Central memory CD4-positive, alpha-beta T cell (primary cell): Measurements from ENCODE around the gene ZNF429.
"Not testable (repeated sequence)": the region's sequence is repeated elsewhere in the genome, so short reads cannot be mapped to it uniquely, and the experiment has no call there.

Experiments
- DNase-seq: peaks from one replicate; pipeline ENCODE4 v3.0.0; 2022
- total RNA-seq, 3 experiments: gene quantifications; one replicate each; lab custom pipeline; 2026; lab: John Stamatoyannopoulos, UW

The ZNF429 gene
- 5.6 to 20.1 (median 19.7) reads per million in 3 experiments for total RNA-seq

DNA sequence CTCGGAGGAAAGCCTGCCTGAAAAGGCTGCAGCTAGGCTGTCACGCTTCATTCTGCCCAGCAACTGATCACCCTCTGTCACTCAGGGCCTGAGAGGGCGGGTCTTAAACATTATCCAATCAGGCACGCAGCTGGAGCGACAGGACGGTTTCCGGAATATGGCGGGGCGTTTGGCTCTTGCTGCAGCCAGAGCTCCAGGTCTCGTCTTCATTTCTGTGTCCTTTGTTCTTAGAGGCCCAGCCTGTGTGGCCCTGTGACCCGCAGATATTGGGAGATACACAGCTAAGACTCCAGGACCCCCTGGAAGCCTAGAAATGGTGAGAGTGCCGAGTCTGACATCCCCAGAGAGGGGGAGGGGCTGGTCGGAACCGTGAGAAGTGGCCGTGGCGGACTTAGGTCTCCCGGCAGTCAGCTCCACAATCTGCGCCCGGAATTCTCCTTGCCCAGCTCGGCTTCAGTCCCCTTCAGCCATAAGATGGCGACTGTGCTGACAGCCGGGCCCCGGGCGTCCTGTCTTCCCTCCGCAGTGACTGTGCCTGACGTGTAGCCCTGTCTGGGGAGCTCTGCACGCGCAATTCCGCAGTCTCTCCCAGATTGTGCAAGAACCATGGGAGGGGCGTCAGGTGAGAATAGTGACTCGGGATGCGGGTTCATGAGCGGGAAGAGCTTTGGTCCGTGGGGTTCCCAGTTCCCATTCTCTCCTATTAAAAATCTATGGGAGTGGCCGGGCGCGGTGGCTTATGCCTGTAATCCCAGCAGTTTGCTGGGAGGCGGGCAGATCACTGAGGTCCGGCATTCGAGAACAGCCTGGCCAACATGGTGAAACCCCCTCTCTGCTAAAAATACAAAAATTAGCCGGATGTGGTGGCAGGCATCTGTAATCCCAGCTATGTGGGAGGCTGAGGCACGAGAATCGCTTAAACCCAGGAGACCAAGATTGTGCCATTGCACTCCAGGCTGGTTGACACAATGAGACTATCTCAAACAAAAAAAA, at the start of gene ZNF429:
TSS of gene ZNF429 (plus strand) at position 144 of the 993 bp plus-strand sequence. CDS start at position 314, 170 bp downstream.
- peak; percentile 87 for DNase-seq

DNA sequence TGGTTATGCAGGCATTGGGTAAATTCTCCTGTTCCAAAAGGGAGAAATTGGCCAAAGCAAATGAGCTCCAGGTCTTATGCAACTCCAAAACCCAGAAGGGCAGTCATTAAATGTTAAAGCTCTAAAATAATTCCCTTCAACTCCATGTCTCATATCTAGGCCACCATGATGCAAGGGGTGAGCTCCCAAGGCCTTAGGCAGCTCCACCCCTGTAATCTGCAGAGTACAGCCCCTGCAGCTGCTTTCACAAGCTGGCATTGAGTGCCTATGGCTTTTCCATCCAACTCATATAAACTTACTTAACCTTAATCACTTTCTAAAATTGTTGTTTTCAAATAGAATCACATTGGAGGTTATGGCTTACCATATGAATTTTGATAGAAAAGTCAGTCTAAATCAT, 44.7 kb upstream of the ZNF429 start:
- no peak for DNase-seq

DNA sequence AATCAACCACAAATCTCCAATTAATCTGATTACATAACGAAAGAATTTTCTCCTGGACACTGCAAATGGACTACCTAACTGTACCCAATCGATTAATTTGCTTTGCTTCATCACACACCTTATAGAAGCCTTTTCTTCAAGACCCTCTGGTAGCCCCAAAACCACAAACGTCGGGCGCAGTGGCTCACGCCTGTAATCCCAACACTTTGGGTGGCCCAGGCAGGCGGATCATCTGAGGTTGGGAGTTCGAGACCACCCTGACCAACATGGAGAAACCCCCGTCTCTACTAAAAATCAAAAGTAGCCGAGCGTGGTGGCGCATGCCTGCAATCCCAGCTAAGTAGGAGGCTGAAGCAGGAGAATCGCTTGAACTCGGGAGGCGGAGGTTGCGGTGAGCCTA, 42.9 kb upstream of the ZNF429 start:
- no peak for DNase-seq

DNA sequence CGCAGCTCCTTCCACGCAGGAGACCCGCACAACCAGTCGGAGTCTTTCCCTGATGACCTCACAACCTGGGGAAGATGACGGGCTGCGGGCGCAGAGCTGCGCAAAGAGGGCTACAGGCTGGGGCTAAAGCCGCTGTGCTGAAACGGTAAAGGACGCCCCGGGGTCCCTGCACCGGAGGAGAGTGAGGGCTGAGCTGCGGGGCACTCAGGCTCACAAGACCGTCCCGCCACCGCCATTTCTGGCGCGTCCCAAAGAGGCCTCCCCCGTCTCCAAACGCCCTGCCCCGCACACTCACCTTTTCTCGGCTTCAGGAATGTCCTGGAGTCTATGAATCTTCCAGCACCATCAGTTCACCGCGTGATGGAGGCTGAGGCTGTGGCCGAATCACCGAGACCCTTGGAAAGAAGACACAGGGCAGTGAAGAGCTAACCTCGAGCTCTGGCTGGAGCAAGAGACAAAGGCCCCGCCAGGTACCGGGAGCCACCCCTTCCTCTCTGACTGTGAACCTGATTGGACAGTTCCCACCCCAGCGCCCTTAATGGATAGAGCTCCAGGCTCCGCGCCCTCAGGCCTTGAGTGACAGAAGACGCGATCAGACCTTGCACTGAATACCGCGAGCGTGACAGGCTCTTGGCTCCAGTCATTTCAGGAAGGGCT, 41.8 kb upstream of the ZNF429 start:
- no peak for DNase-seq

DNA sequence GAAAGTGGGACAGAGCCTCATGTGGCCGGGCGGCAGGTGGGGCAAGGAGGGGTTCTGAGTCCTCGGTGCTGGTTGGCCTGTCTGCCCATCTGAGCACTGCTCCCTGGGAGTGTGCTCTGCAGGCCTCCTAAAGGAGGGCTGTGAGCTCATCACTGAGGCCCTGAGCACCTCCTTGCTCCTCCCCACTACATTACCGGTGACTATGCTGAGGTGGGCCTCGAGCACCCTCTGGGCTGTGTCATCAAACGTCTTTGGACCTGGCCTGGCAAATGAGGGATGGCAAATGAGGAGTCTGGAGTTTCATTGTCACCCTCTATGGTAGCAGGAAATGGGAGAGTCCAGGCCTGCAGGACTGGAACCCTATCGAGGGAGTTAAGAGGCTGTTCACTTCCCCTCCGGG, 38.8 kb upstream of the ZNF429 start:
- no peak for DNase-seq

DNA sequence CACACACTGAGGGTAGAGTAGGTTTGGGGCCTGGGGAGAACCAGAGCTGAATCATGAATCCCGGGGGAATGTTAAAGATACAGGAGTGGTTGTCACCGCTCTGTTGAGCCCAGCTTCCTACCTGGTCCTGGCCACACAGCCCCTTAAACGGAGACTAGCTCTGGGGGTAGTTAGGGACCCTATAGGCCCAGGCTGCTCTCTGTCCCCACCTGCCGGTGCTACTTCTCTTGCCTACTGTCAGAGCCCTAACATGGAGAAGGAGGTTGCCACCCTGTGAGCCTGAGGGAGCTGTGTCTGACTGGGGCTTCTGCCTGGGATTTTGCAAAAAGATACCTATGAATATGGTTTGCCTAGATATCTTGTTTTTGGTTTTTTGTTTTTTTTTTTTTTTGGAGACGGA, 36.6 kb upstream of the ZNF429 start:
- DNase-seq, result no peak

DNA sequence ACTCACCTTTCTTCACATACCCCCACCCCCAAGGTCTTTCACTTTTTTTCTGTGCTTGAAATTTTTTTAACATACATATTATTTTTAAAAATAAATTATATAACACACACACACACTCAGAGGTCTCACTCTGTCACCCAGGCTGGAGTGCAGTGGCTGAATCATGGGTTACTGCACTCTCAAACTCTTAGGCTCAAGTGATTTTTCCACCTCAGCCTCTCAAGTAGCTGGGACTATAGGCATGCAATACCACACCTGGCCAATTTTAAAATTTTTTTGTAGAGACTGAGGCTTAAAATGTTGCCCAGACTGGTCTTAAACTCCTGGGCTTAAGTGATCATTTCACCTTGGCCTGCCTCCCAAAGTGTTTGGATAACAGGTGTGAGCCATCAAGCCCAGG, 32.9 kb upstream of the ZNF429 start:
- no peak for DNase-seq

DNA sequence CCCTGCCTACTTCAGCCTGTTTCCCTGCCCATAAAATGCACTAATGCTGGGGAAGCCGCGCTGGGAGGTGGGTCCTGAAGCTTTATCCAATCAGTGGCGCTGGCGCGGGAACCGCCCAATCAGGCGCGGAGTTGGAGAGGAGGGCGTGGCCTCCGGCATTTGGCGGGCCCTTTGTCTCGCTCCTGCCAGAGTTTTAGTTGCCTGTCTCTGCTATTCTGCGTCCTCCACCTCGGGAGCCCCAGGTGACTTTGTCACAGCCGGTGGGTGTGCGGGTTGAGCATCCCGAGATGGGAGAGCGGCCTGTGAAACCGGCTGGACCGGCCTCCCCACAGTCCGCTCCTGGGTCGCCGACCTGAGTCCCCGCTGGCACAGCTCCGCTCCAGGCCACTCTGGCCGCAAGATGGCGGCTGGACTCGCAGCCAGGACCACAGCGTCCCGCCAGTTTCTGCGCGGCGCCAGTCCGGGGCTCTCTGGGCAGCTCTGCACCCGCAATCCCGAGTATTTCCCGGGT, 30.7 kb upstream of the ZNF429 start:
- DNase-seq, result peak; percentile 23

DNA sequence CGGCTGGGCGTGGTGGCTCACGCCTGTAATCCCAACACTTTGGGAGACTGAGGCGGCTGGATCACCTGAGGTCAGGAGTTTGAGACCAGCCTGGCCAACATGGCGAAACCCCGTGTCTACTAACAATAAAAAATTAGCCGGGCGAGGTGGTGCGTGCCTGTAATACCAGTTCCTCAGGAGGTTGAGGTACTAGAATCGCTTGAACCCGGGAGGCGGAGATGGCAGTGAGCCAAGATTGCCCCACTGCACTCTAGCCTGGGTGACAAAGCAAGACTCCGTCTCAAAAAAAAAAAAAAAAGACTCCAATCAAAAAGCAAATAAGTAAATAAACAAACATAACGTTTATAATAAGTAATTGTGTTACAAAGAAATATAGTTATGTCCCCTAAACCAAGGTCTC, 23.0 kb upstream of the ZNF429 start:
- not testable (repeated sequence) for DNase-seq

DNA sequence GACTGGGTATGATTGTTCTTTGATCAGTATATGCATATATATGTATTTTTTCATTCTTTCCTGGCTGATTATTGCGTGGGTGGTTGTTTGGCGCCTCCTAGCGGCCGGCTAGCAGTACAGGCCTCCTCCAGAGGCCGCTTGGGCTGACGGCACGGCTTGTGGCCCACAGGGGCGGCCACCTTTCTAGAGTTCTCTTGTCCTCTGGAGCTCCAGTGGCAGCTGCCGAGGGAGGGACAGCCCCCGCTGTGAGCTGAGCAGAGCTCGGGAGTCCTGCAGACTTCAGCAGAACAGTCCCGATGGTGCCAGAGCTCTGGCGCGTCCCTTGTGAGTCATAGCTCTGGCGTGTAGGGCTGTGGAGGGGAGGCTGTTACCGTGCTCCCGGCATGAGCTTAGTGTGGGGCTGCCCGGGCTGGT, 22.5 kb upstream of the ZNF429 start:
- peak; percentile 44 for DNase-seq

DNA sequence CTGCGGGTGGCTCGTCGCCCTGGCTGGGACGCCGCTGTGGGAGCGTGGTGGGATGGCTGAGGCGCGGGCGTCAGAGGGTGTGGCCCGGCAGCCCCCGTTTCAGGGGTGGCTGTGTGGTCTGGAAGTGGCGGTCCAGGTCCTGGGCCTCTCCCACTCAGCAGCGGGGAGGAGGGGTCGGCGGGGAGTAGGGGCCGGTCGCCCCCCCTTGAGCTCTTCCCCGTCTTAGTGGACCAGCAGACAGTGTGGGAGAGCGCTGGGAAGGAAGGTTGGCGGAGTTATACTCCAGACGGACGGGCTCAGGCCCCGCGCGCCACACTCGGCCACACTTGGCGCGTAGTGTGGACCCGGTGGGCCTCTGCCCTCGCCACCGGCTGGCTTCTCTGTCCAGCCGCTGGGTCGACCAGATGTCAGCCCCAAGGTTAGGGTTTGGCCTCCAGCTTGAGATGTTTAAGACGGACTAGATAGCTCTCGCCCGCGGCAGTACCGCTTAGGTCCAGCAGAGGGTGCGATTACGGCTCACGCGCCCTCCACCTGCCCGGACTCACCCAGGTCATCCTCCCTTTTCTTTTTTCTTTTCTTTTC, 21.7 kb upstream of the ZNF429 start:
- peak; percentile 10 for DNase-seq

DNA sequence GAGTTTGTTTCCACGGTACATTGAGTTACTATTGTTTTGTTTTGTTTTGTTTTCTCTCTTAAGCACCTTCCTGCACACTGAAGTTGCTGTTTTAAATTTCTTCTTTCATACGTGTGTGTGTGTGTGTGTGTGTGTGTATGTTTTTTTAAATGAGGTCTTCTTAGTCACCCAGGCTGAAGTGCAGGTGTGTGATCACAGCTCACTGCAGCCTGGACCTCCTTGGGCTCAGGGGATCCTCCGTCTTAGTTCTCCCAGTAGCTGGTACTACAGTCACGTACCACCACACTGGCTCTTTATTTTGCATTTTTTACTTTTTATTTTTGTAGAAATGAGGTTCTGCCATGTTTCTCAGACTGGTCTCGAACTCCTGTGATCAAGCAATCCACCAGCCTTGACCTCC, 20.8 kb upstream of the ZNF429 start:
- no peak for DNase-seq

DNA sequence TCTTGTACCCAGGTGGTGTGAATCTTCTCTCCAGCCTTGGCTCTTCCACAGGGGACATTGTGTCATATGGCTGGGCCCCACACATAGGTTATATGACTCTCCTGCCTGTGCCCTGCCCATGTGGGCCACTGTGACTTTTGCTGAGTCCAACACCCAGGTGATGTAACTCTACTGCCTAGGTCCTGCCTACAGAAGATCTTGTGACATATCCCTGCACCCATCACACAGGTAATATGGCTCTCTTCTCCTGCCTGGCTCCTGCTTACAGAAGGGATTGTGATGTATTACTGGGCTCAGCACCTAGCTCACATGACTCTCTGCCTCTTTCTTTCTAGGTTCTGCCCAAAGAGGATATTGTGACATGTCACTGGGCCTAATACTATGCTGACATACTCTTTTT, 19.5 kb upstream of the ZNF429 start:
- DNase-seq, result no peak

DNA sequence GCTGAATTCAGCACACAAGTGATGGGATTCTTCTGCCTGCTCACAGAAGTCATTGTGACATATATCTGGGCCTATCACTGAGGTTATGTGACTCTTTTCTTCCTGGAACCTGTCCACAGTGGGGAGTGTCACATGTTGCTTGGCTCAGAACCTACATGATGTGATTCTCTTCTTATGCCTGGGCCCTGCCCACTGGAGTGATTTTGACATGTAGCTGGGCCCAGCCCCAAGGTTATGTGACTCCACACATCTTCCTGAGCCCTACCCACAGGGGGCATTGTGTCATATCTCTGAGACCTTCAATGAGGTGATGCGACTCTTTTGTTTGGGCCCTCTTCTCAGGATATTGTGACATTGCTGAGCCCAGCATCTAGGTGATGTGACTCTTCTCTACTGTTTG, 17.4 kb upstream of the ZNF429 start:
- no peak for DNase-seq

DNA sequence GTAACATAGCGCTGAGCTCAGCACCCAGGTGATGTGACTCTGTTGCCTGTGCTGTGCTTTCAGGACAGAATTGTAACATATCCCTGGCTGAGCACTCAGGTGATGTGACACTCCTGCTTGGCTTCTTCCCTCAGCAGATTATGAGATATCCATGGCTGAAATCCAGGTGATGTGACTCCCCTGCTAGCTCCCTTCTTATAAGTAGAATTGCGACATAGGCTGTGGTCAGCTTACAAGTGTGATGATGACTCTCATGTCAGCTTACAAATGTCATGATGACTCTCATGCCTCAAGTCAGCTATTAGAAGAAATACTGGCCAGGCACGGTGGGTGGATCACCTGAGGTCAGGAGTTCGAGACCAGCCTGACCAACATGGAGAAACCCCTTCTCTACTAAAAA, 14.3 kb upstream of the ZNF429 start:
- DNase-seq, result no peak

DNA sequence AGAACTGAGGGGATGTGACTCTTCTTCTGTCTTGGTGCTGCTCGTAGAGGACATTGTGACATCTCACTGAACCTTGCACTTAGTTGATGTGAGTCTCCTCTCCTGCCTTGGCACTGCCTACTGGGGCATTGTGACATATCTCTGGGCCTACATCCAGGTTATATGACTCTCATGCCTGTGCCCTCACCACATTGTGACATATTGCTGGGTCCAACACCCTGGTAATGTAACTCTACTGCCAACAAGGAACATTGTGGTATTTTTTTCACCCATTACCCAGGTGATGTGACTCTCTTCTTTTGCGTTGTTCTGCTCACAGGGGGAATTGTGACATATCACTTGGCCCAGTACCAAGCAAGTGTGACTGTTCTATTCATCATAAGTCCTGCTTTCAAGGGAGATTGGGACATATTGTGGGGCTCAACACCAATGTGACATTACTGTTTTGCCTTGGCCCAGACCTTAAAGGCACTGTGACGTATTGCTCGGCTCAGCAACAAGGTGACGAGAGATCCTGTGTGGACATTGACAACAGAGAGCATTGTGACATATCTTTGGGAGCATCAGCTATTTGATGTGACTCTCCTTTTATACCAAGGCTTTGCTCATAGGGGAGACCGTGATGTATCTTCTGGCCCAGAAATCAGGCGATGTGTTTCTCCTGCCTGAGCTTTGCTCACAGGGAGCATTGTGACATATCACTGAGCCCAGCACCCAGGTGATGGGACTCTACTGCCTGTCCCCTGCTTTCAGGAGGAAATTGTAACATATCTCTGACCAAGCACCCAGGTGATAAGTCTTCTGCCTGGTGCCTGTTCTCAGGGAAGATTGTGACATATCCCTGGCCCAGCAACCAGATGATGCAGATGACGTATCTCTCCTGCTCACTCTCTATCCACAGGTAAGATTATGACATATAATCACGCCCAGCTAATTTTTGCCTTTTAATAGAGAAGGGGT, 12.2 kb upstream of the ZNF429 start:
- DNase-seq, result no peak

DNA sequence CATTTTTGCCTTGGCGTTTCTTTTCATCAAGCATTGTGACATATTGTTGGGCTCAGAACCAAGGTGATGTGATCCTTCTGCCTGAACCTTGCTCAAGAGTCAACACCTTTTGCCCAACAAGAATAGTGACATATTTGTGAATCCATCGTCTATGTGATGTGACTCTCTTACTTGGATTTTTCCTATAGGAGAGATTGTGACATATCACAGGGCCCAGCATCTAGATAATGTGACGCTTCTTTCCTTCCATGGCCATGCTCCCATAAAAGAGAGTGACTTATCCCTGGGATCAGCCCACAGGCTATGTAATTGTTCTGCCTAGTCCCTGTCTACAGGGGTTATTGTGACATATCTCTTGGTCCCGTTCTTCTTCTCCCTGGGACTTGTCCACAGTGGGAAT, 8.5 kb upstream of the ZNF429 start:
- no peak for DNase-seq

DNA sequence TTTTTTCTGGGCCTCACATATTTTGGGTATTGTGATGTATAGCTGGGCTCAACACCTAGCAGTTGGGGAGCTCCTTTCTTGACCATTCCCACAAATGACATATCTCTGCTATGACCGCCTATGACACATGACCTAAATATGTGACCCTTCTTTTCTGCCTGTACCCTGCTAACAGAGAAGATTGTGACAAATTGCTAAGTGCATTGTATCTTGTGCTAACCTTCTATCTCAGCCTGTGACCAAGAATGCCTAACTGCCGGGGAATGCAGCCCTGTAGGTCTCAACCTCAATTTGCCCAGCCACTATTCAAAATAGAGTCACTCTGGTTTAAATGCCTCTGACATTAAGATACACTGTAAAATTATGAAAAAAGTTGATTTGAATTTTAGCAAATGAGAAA, 6.8 kb upstream of the ZNF429 start:
- DNase-seq, result no peak

DNA sequence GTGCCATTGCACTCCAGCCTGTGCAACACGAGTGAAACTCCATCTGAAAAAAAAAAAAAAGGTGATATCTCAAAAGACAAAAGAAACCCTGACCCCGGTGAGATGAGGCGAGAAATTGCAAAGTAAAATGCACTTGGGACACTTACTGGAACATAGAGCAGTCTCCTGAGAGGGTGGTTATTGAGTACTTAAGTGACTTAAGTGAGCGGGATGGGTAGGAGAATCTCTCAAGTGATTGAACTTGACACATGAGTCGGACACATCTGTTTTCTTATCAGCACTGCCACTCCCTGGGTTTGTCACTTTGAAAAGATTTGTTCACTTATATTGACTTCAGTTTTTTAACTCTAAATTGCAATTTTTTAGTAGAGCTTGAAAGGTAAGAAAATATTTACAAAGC, 2.8 kb downstream of the ZNF429 start:
- DNase-seq, result no peak

DNA sequence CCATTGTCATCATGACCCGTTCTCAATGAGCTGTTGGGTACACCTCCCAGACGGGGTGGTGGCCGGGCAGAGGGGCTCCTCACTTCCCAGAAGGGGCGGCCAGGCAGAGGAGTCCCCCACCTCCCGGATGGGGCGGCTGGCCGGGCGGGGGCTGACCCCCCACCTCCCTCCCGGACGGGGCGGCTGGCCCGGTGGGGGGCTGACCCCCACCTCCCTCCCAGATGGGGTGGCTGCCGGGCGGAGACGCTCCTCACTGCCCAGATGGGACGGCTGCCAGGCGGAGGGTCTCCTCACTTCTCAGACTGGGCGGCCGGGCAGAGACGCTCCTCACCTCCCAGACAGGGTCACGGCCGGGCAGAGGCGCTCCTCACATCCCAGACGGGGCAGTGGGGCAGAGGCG, 5.7 kb downstream of the ZNF429 start:
- not testable (repeated sequence) for DNase-seq

DNA sequence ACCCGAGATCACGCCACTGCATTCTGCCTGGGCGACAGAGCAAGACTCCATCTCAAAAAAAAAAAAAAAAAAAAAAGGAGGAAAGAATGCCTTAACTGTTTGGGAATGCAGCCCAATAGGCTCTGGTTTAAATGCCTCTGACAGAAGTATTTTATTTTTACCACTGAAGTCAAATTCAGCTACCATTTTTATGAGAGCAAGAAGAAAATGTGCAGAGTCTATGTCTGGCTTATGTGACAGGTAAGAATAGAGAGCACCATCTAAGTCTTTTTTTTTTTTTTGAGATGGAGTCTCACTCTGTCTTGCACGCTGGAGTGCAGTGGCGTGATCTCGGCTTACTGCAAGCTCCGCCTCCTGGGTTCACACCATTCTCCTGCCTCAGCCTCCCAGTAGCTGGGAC, 7.2 kb downstream of the ZNF429 start:
- DNase-seq, result not testable (repeated sequence)

DNA sequence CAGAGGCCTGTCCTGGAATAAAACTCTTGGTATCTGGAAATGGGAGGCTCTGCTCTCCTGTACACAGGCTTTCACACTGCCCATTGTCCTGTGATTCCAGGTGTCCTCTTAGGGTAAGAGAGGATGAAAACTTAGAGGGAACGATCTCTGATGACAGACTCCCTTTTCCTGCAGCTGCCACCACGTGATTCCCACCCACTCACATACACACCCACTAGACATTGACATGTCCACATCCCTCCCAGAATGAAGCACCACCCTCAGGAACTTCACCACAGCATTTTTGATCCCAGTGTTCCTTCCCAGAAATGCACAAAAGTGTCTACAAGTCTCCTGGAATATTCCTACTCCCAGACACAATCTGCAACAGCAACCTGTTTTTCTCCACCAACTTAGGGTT, 8.2 kb downstream of the ZNF429 start:
- DNase-seq, result no peak
